Kidney epithelial cell (primary cell): Measurements from ENCODE around the gene TRAF2. TPM values are rescaled to one million over a fixed set of nuclear protein-coding genes. Genes with fewer than 3 reads are reported as not detected.
A peak's percentile ranks its signal among the peaks of the same experiment; 100 is the strongest.
"Not testable (repeated sequence)": the region's sequence is repeated elsewhere in the genome, so short reads cannot be mapped to it uniquely, and the experiment has no call there.

Source experiments
- DNase-seq: peaks from one replicate; pipeline ENCODE4 v3.0.0-alpha.2; 2010; ENCODE audit warnings: low read depth
- H3K27me3 ChIP-seq: 2 replicates; pipeline ENCODE4 v1.6.0; 2011; ENCODE audit warnings: low read length; ENCODE audit not compliant: control insufficient read depth, insufficient read depth
- H3K36me3 ChIP-seq: 2 replicates; pipeline ENCODE4 v1.5.1; 2011; ENCODE audit warnings: low read length; ENCODE audit not compliant: control insufficient read depth, insufficient read depth
- H3K4me3 ChIP-seq: 2 replicates; pipeline ENCODE4 v1.5.1; 2011; ENCODE audit warnings: low read depth, mild to moderate bottlenecking, control low read depth, low read length
- total RNA-seq: library from RNA; depleted of rRNA; stranded (reverse); fragments of >200 nt; gene quantifications from 2 replicates; pipeline ENCODE4 v1.2.3, GENCODE V29; 2015
- TF ChIP-seq, protein P1 (sequence below): IDR thresholded peaks from 2 replicates; pipeline ENCODE4 v1.5.1; 2011; ENCODE audit warnings: mild to moderate bottlenecking, moderate library complexity, low read length, control low read depth, inconsistent platforms; ENCODE audit not compliant: insufficient read depth, poor library complexity, severe bottlenecking

TRAF2 gene
- total RNA-seq, 1 donor from 2014 or later: 17.5 TPM

DNA sequence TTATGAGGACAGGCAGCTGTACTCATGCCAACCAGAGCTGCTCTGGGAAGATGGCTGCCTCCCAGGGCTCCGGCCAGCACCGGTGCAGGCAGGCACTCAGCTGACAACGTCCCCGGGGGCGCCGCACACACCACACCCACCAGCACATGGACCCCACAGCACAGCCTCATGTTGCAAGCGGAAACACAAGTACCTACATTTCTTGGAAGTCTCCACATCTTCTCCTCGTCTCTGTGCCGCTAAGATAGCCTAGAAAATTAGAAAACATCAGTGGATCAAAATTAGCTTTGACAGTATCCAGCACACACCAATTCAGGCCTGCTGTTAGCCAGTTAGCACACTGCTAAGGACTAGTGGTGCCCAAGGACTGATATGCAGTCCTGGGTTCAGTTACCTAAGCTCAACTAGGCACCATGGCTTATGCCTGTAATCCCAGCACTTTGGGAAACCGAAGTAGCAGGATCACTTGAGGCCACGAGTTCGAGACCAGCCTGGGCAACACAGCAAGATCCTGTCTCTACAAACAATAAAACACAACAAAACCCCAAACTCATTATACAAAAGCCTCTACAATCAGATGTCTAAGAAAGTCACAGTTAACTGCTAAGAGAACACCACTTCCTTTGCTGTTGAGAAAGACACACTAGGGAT is 22.6 kb upstream of the TRAF2 start:
- H3K27me3 ChIP-seq: no peaks in the 10 kb centered on the region
- no peaks in the 10 kb centered on the region for H3K36me3 ChIP-seq
- no peak overlapping the region for H3K4me3 ChIP-seq
- TF ChIP-seq, protein P1, sequence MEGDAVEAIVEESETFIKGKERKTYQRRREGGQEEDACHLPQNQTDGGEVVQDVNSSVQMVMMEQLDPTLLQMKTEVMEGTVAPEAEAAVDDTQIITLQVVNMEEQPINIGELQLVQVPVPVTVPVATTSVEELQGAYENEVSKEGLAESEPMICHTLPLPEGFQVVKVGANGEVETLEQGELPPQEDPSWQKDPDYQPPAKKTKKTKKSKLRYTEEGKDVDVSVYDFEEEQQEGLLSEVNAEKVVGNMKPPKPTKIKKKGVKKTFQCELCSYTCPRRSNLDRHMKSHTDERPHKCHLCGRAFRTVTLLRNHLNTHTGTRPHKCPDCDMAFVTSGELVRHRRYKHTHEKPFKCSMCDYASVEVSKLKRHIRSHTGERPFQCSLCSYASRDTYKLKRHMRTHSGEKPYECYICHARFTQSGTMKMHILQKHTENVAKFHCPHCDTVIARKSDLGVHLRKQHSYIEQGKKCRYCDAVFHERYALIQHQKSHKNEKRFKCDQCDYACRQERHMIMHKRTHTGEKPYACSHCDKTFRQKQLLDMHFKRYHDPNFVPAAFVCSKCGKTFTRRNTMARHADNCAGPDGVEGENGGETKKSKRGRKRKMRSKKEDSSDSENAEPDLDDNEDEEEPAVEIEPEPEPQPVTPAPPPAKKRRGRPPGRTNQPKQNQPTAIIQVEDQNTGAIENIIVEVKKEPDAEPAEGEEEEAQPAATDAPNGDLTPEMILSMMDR: no peak
- no peak for DNase-seq

DNA sequence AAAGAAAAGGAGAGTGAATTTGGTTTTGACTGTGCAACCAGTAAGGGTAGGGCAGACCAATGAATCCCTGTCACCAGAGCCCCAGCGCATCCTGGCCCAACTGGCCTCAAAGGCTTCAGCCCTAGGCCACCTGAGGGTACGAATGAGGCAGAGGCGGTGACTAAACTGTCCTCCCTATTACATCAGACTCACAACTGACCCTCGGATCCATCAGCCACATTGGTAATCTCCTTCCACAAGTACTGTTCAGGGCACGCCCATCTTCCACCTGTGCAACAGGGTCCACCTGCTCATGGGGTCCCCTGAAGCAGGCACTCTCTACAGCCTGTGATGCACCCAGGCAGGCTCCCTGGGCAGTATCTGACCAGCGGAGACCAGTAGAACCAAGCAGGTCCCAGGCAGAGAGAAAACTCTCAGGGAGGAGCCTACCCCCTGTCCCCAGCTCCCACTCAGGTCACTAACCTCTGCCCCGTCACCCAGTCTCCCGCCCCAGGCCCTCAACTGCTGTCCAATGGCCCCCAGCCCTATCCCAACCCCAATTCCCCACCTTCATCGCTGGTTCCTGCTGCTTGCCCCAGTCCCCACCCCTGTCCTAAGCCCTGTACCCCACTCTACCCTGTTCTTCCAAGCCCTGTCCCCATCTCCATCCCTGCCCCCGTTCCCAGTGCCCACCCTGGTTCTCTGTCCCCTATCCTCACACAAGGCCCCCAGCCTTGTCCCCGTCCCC is 21.1 kb upstream of the TRAF2 start:
- Histone ChIP-seq H3K4me3 (peak overlapping the region; percentile 74), H3K36me3 (no peaks in the 10 kb centered on the region), H3K27me3 (no peaks in the 10 kb centered on the region)
- TF ChIP-seq, protein P1: no peak
- no peak for DNase-seq

DNA sequence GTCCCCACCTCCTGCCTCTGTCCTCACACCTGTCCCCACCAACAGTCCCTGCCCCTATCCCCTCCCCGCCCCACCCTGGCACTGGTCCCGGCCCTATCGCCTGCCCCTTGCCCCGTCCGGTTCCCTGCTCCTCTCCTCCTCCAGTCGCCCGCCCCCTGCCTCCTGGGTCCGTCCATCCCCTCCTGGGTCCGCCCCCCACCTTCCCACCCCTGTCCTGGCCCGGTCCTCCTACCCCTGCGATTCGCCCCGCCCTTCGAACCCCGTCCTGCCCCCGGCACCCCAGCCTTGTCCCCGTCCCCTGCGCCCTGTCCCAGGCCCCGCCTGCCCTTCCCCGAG is 20.6 kb upstream of the TRAF2 start:
- peak overlapping the region; percentile 74 for H3K4me3 ChIP-seq

DNA sequence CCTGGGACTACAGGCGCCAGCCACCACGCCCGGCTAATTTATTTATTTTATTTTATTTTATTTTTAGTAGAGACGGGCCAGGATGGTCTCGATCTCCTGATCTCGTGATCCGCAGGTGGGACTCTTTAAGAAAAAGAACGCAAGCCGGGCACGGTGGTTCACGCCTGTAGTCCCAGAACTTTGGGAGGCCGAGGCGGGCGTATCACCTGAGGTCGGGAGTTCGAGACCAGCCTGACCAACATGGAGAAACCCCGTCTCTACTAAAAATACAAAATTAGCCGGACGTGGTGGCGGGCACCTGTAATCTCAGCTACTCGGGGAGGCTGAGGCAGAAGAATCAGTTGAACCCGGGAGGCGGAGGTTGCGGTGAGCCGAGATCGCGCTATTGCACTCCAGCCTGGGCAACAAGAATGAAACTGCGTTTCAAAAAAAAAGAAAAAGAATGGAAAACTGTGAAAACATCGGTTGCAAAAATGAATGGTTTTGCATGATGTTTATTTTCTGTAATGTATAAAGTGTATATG is 19.4 kb upstream of the TRAF2 start:
- H3K4me3 ChIP-seq: peak overlapping the region; percentile 74
- DNase-seq, H3K36me3 ChIP-seq, H3K27me3 ChIP-seq: not testable (repeated sequence)

More for the DNA sequence above, 20.6 kb upstream of the TRAF2 start:
- DNase-seq: no peak
- H3K36me3 ChIP-seq: no peaks in the 10 kb centered on the region
- TF ChIP-seq, protein P1: no peak
- no peaks in the 10 kb centered on the region for H3K27me3 ChIP-seq

DNA sequence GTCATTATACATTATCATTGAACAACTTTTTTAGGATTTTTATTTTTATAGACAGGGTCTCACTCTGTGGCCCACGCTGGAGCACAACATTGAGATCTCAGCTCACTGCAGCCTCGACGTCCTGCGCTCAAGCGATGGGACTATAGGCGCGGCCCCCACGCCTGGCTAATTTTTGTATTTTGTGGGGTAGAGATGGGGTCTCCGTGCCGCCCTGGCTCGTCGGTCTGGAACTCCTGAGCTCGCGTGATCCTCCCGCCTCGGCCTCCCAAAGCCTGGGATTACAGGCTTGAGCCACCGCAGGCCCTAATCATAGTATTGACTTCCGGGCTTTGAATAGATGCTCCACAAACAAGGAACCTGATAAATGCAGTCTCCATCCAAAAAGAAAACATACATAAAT is 18.8 kb upstream of the TRAF2 start:
- DNase-seq: no peak
- no peaks in the 10 kb centered on the region for H3K27me3 ChIP-seq
- TF ChIP-seq, protein P1: no peak
- no peaks in the 10 kb centered on the region for H3K36me3 ChIP-seq
- no peak overlapping the region for H3K4me3 ChIP-seq

DNA sequence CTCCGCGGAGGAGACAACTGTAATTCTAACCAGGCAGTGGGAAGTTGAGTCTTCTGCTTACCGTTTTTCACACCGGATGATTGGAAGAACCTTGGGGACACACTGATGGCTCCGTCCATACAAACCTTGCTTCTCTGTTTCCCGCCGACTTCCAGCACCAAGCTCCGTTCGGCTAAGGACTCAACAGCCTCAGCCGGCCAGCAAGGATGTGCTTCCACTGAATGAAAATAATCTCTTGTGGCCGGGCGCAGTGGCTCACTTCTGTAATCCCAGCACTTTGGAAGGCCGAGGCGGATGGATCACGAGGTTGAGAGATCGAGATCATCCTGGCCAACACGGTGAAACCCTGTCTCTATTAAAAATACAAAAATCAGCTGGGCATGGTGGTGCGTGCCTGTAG is 18.4 kb upstream of the TRAF2 start:
- H3K36me3 ChIP-seq: no peaks in the 10 kb centered on the region
- TF ChIP-seq, protein P1: no peak
- no peak for DNase-seq
- no peak overlapping the region for H3K4me3 ChIP-seq
- H3K27me3 ChIP-seq: no peaks in the 10 kb centered on the region
